ENCODE results near the gene RELA. TPM values are rescaled to one million over a fixed set of nuclear protein-coding genes. Genes with fewer than 3 reads are reported as not detected.
A peak's percentile ranks its signal among the peaks of the same experiment; 100 is the strongest.
"Not testable (repeated sequence)": the region's sequence is repeated elsewhere in the genome, so short reads cannot be mapped to it uniquely, and the experiment has no call there.

The RELA gene
- 64.8 and 80.0 TPM in 2 replicates for total RNA-seq (ENCODE audit: low replicate concordance)
- long read RNA-seq, partial matches to known transcripts: 0 of 7 reads
- long read RNA-seq, other reads (novel, unspliced or antisense): 7 of 7 reads

GRCh38 chr11:65662799-65663638 is at the start of gene RELA:
RELA (minus strand) TSS chr11:65662916; CDS start chr11:65662832, 84 bp downstream.
- Mint-ChIP-seq H3K9me3 (no peaks in the 10 kb centered on the region), H3K4me3 (peak within 1 kb of the TSS; percentile 88), H3K27me3 (no peaks in the 10 kb centered on the region), H3K27ac (peak within 1 kb of the TSS; percentile 92), H3K36me3 (peaks cover 13% of the 10 kb centered on the region), H3K4me1 (ENCODE audit: unreplicated experiment) (peaks cover 5% of the 10 kb centered on the region)
- TF ChIP-seq, protein P1, sequence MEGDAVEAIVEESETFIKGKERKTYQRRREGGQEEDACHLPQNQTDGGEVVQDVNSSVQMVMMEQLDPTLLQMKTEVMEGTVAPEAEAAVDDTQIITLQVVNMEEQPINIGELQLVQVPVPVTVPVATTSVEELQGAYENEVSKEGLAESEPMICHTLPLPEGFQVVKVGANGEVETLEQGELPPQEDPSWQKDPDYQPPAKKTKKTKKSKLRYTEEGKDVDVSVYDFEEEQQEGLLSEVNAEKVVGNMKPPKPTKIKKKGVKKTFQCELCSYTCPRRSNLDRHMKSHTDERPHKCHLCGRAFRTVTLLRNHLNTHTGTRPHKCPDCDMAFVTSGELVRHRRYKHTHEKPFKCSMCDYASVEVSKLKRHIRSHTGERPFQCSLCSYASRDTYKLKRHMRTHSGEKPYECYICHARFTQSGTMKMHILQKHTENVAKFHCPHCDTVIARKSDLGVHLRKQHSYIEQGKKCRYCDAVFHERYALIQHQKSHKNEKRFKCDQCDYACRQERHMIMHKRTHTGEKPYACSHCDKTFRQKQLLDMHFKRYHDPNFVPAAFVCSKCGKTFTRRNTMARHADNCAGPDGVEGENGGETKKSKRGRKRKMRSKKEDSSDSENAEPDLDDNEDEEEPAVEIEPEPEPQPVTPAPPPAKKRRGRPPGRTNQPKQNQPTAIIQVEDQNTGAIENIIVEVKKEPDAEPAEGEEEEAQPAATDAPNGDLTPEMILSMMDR (conservative IDR thresholded peaks at IDR 0.05): no peak
- DNase-seq (ENCODE audit: extremely low spot score, unreplicated experiment): peak; percentile 94

- TF ChIP-seq, protein P1 (conservative IDR thresholded peaks at IDR 0.05): peak; percentile 96
- H3K4me3 Mint-ChIP-seq: peak within 1 kb of the TSS; percentile 94
- peaks cover 17% of the 10 kb centered on the region for H3K36me3 Mint-ChIP-seq
- H3K9me3 Mint-ChIP-seq: no peaks in the 10 kb centered on the region
- peaks cover 3% of the 10 kb centered on the region for H3K27me3 Mint-ChIP-seq
- H3K4me1 Mint-ChIP-seq (ENCODE audit: unreplicated experiment): peaks cover 9% of the 10 kb centered on the region
- DNase-seq (ENCODE audit: extremely low spot score, unreplicated experiment): peak; percentile 99
- H3K27ac Mint-ChIP-seq: peak within 1 kb of the TSS; percentile 100
Observed at GRCh38 chr11:65711785-65712632, 49.3 kb upstream of the RELA start, which contains the start of gene KAT5. KAT5 (plus strand) TSS chr11:65712252; CDS start chr11:65712268, 16 bp downstream.

DNA sequence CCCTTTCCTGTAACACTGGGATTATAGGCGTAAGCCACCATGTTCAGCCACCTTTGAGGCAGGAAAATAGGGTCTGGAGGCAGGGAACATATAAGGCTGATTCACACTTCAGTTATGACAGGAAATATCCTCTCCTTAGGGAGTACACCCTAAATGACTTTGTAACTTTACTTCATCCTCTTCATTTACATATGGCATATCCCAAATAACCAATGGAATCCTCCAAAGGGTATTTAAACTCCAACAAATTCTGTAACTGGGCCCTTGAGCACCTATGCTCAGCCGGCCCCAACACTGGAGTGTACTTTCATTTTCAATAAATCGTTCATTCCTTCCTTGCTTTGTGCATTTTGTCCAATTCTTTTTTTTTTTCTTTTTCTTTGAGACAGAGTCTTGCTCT is 47.7 kb upstream of the RELA start:
- H3K4me3 Mint-ChIP-seq: no peak overlapping the region
- TF ChIP-seq, protein P1 (conservative IDR thresholded peaks at IDR 0.05): no peak
- no peaks in the 10 kb centered on the region for H3K9me3 Mint-ChIP-seq
- no peak for DNase-seq (ENCODE audit: extremely low spot score, unreplicated experiment)
- peaks cover 13% of the 10 kb centered on the region for H3K36me3 Mint-ChIP-seq
- peak overlapping the region; percentile 17 for H3K27ac Mint-ChIP-seq
- H3K27me3 Mint-ChIP-seq: peaks cover 3% of the 10 kb centered on the region
- peaks cover 9% of the 10 kb centered on the region for H3K4me1 Mint-ChIP-seq (ENCODE audit: unreplicated experiment)

GRCh38 chr11:65709661-65710060 is 46.9 kb upstream of the RELA start:
- DNase-seq (ENCODE audit: extremely low spot score, unreplicated experiment): no peak
- peaks cover 3% of the 10 kb centered on the region for H3K27me3 Mint-ChIP-seq
- H3K27ac Mint-ChIP-seq: peak overlapping the region; percentile 42
- H3K36me3 Mint-ChIP-seq: peaks cover 8% of the 10 kb centered on the region
- TF ChIP-seq, protein P1 (conservative IDR thresholded peaks at IDR 0.05): no peak
- no peak overlapping the region for H3K4me3 Mint-ChIP-seq
- no peaks in the 10 kb centered on the region for H3K9me3 Mint-ChIP-seq
- H3K4me1 Mint-ChIP-seq (ENCODE audit: unreplicated experiment): peaks cover 9% of the 10 kb centered on the region

DNA sequence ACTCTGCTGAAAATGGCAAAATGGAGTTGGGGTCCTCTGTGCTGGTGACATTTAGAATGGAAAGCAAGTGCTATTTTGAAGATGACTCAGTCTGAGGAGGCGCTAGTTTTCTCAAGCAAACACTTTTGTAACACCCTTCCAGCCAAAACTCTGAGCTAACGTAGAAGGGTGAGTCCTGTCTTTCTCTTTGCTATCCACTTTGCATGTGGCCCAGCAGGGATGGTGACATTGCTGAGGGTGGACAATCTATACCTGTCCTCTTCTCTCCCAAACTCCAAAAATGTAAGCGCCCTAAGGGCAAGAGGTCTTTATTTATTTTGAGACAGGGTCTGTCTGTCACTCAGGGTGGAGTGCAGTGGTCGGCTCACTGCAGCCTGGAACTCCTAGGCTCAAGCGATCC is 45.7 kb upstream of the RELA start:
- Mint-ChIP-seq H3K4me1 (ENCODE audit: unreplicated experiment) (peaks cover 9% of the 10 kb centered on the region), H3K4me3 (no peak overlapping the region), H3K9me3 (no peaks in the 10 kb centered on the region), H3K27me3 (peaks cover 8% of the 10 kb centered on the region), H3K36me3 (peaks cover 4% of the 10 kb centered on the region), H3K27ac (no peak overlapping the region)
- TF ChIP-seq, protein P1 (conservative IDR thresholded peaks at IDR 0.05): no peak
- DNase-seq (ENCODE audit: extremely low spot score, unreplicated experiment): no peak

DNA sequence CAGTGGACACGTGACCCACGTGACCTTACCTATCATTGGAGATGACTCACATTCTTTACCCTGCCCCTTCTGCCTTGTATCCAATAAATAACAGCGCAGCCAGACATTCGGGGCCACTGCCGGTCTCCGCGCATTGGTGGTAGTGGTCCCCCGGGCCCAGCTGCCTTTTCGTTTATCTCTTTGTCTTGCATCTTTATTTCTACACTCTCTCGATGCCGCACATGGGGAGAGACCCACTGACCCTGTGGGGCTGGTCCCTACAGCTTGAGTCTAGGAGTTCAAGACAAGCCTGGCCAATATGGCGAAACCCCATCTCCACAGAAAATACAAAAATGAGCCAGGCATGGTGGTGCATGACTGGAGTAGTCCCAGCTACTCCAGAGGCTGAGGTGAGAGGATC is 44.3 kb upstream of the RELA start:
- not testable (repeated sequence) for H3K4me3 Mint-ChIP-seq; H3K4me1 Mint-ChIP-seq (ENCODE audit: unreplicated experiment); H3K27ac Mint-ChIP-seq; H3K9me3 Mint-ChIP-seq; H3K36me3 Mint-ChIP-seq; DNase-seq (ENCODE audit: extremely low spot score, unreplicated experiment)
- H3K27me3 Mint-ChIP-seq: peaks cover 20% of the 10 kb centered on the region

Data from type B pancreatic cell (in vitro differentiated cells).